ENCODE results near the gene GSTM4. TPM values are rescaled to one million over a fixed set of nuclear protein-coding genes. Genes with fewer than 3 reads are reported as not detected.
"Not testable (repeated sequence)": the region's sequence is repeated elsewhere in the genome, so short reads cannot be mapped to it uniquely, and the experiment has no call there.

Gene GSTM4
- total RNA-seq, 4 donors from 2014 or later = 30.8 to 68.8 (median 43.7) TPM

GRCh38 chr1:109657970-109658369 is 2.1 kb downstream of the GSTM4 start:
- intact Hi-C loops (cut with DNase I) = no loop called here
- Histone ChIP-seq H3K27ac (peak overlapping the region in 1 of 3 donors; percentile 69), H3K9me3 (no peaks in the 10 kb centered on the region), H3K36me3 (no peaks in the 10 kb centered on the region), H3K4me3 (replicated peaks in 1 of 3) (no peak overlapping the region), H3K27me3 (no peaks in the 10 kb centered on the region), H3K4me1 (peaks cover 23 to 36% of the 10 kb centered on the region in 2 donors)
- WGBS, 2 donors = 77 to 86% methylated on average over 7 of the region's 7 CpGs
- no peak for DNase-seq
- TF ChIP-seq POLR2A (IDR thresholded peaks at IDR 0.05) = no peak
- no peak for TF ChIP-seq CTCF (IDR thresholded peaks at IDR 0.05)

GRCh38 chr1:109658533-109659042 is 2.7 kb downstream of the GSTM4 start:
- TF ChIP-seq CTCF (IDR thresholded peaks at IDR 0.05) = no peak
- TF ChIP-seq POLR2A (IDR thresholded peaks at IDR 0.05) = no peak
- intact Hi-C loops (cut with DNase I) = no loop called here
- no peaks in the 10 kb centered on the region for H3K9me3 ChIP-seq
- H3K27ac ChIP-seq = peak overlapping the region in 1 of 3 donors; percentile 69
- no peak overlapping the region for H3K4me3 ChIP-seq (replicated peaks in 1 of 3)
- 52 to 67% methylated on average over 3 of the region's 3 CpGs for WGBS, 2 donors
- no peaks in the 10 kb centered on the region for H3K27me3 ChIP-seq
- DNase-seq = no peak
- peaks cover 23 to 36% of the 10 kb centered on the region in 2 donors for H3K4me1 ChIP-seq
- no peaks in the 10 kb centered on the region for H3K36me3 ChIP-seq

- Histone ChIP-seq H3K36me3 (no peaks in the 10 kb centered on the region), H3K4me3 (replicated peaks in 1 of 3) (no peak overlapping the region), H3K27ac (peak overlapping the region; percentile 59 to 76 (median 69)), H3K27me3 (no peaks in the 10 kb centered on the region), H3K9me3 (no peaks in the 10 kb centered on the region), H3K4me1 (peaks cover 23 to 36% of the 10 kb centered on the region in 2 donors)
- no peak for DNase-seq
- intact Hi-C loops (cut with DNase I) = no loop called here
- WGBS, 2 donors = 57 to 67% methylated on average over 2 of the region's 2 CpGs
- TF ChIP-seq POLR2A (IDR thresholded peaks at IDR 0.05) = no peak
- TF ChIP-seq CTCF (IDR thresholded peaks at IDR 0.05) = no peak
These were observed 3.2 kb downstream of the GSTM4 start for GRCh38 chr1:109659145-109659544.

- Histone ChIP-seq H3K27ac (peak overlapping the region; percentile 59 to 76 (median 69)), H3K9me3 (no peaks in the 10 kb centered on the region), H3K36me3 (no peaks in the 10 kb centered on the region), H3K4me3 (replicated peaks in 1 of 3) (no peak overlapping the region), H3K4me1 (peaks cover 20 to 27% of the 10 kb centered on the region in 2 donors), H3K27me3 (no peaks in the 10 kb centered on the region)
- peak; percentile 88 to 90 for DNase-seq
- intact Hi-C loops (cut with DNase I) = no loop called here
- TF ChIP-seq CTCF (IDR thresholded peaks at IDR 0.05) = no peak
- WGBS, 2 donors = 34 to 36% methylated on average over 5 of the region's 5 CpGs
These were observed 4.2 kb downstream of the GSTM4 start for GRCh38 chr1:109659997-109660690.

GRCh38 chr1:109660691-109661026 is 4.8 kb downstream of the GSTM4 start:
- intact Hi-C loops (cut with DNase I) = not testable (repeated sequence)

More at GRCh38 chr1:109660691-109661026, 4.8 kb downstream of the GSTM4 start:
- H3K4me3 ChIP-seq (replicated peaks in 1 of 3); H3K27me3 ChIP-seq; H3K9me3 ChIP-seq; H3K36me3 ChIP-seq; DNase-seq: not testable (repeated sequence)
- H3K27ac ChIP-seq = peak overlapping the region; percentile 54 to 76 (median 69)
- peaks cover 17 to 23% of the 10 kb centered on the region in 2 donors for H3K4me1 ChIP-seq
- WGBS, 2 donors = 41 to 42% methylated on average over 3 to 4 of the region's 4 CpGs

All from thyroid gland (tissue), 4 donors.